Measurements from ENCODE around the gene LRRC58.

Gene LRRC58

GRCh38 chr3:120344349-120344748 lies 4.8 kb downstream of the LRRC58 start:
- Histone ChIP-seq H4K8ac (ENCODE audit: low read length) (no peak overlapping the region), H3K9me3 (ENCODE audit: control insufficient read depth, low read length) (peaks cover 8% of the 10 kb centered on the region), H3K79me1 (replicated peaks; ENCODE audit: low read length, poor library complexity, severe bottlenecking) (peaks cover 20% of the 10 kb centered on the region), H3K27ac (ENCODE audit: low read length, poor library complexity, severe bottlenecking) (no peak overlapping the region), H3K18ac (ENCODE audit: low read depth in 1 of 2, low read length in 2 of 2) (no peak overlapping the region), H2BK5ac (ENCODE audit: low read depth, low read length, poor library complexity, severe bottlenecking) (no peak overlapping the region), H3K9ac (ENCODE audit: low read length) (peak overlapping the region; percentile 7), H3K36me3 (ENCODE audit: control insufficient read depth in 1 of 2, insufficient read depth in 2 of 2, low read depth in 1 of 2, low read length in 2 of 2) (peaks cover 10 to 19% of the 10 kb centered on the region in 2 experiments), H4K91ac (ENCODE audit: low read length) (no peak overlapping the region), H3K27me3 (ENCODE audit: control insufficient read depth in 1 of 2, insufficient read depth in 1 of 2, low read length in 2 of 2) (no peaks in the 10 kb centered on the region), H2BK12ac (ENCODE audit: low read length in 2 of 2) (no peak overlapping the region), H3K4me2 (ENCODE audit: low read length, poor library complexity, severe bottlenecking) (no peak overlapping the region), H2BK120ac (ENCODE audit: low read depth, low read length) (no peak overlapping the region), H3K4me1 (ENCODE audit: control insufficient read depth, insufficient read depth, low read depth, low read length) (peaks cover 9% of the 10 kb centered on the region), H2AK5ac (ENCODE audit: low read length, severe bottlenecking) (no peak overlapping the region), H3K23ac (ENCODE audit: low read length in 2 of 2) (no peak overlapping the region), H3K4me3 (ENCODE audit: insufficient read depth in 1 of 2, low read depth in 1 of 2, low read length in 2 of 2) (no peak overlapping the region), H3K4ac (ENCODE audit: low read depth in 1 of 2, low read length in 2 of 2) (no peak overlapping the region), H2AFZ (ENCODE audit: low read depth, low read length) (no peak overlapping the region), H2BK15ac (ENCODE audit: low read depth, poor library complexity, severe bottlenecking) (no peak overlapping the region), H3K14ac (ENCODE audit: low read length in 2 of 2) (no peak overlapping the region)
- 56% methylated on average over 1 of the region's 1 CpG for WGBS
- DNase-seq: peak; percentile 16

DNA sequence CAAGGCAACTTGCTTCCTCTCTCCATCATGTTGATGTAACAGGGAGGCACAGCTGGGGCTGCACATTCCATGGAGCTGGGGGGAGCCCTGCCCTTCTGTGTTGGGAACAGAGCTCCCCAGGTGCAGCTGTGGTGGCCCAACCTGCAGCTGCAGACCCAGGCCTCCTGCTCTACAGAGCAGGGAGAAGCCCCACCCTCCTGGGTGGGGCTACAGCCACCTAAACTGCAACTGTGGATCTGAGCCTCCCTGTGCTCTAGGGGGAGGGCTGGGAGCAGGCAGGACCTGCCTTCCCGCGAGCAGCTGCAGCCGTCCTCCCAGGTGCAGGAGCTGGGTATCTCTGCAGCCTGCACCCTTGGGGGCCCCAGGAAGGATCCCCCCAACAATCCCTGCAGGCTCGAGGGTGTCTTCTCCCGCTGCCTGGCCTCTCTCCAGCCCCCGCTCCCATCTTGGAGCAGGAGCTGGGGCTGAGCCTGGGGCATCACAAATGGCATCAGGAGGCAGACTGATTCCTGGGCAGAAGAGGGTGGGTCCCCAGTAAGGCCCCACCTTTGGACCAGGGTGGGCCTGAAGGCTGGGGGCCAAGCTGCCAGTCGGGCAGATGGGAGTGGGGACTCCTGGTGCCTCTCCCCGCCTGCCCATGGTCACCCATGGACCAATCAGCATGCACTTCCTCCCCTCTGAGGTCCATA lies 7.4 kb downstream of the LRRC58 start:
- H3K79me1 ChIP-seq (replicated peaks; ENCODE audit: low read length, poor library complexity, severe bottlenecking): peaks cover 23% of the 10 kb centered on the region
- H3K4me2 ChIP-seq (ENCODE audit: low read length, poor library complexity, severe bottlenecking): no peak overlapping the region
- no peak overlapping the region for H4K8ac ChIP-seq (ENCODE audit: low read length)
- H3K9ac ChIP-seq (ENCODE audit: low read length): no peak overlapping the region
- no peak overlapping the region for H2AFZ ChIP-seq (ENCODE audit: low read depth, low read length)
- 83% methylated on average over 7 of the region's 8 CpGs for WGBS
- peaks cover 9% of the 10 kb centered on the region for H3K4me1 ChIP-seq (ENCODE audit: control insufficient read depth, insufficient read depth, low read depth, low read length)
- H2BK5ac ChIP-seq (ENCODE audit: low read depth, low read length, poor library complexity, severe bottlenecking): no peak overlapping the region
- H2BK12ac ChIP-seq (ENCODE audit: low read length in 2 of 2): no peak overlapping the region
- H3K36me3 ChIP-seq (ENCODE audit: control insufficient read depth in 1 of 2, insufficient read depth in 2 of 2, low read depth in 1 of 2, low read length in 2 of 2): peaks cover 10 to 26% of the 10 kb centered on the region in 2 experiments
- no peak overlapping the region for H2BK120ac ChIP-seq (ENCODE audit: low read depth, low read length)
- no peak overlapping the region for H3K18ac ChIP-seq (ENCODE audit: low read depth in 1 of 2, low read length in 2 of 2)
- H3K23ac ChIP-seq (ENCODE audit: low read length in 2 of 2): no peak overlapping the region
- H2BK15ac ChIP-seq (ENCODE audit: low read depth, poor library complexity, severe bottlenecking): no peak overlapping the region
- no peak overlapping the region for H3K4ac ChIP-seq (ENCODE audit: low read depth in 1 of 2, low read length in 2 of 2)
- no peak overlapping the region for H3K27ac ChIP-seq (ENCODE audit: low read length, poor library complexity, severe bottlenecking)
- no peak overlapping the region for H4K91ac ChIP-seq (ENCODE audit: low read length)
- no peak overlapping the region for H3K14ac ChIP-seq (ENCODE audit: low read length in 2 of 2)
- peaks cover 13% of the 10 kb centered on the region for H3K9me3 ChIP-seq (ENCODE audit: control insufficient read depth, low read length)
- no peak for DNase-seq
- no peaks in the 10 kb centered on the region for H3K27me3 ChIP-seq (ENCODE audit: control insufficient read depth in 1 of 2, insufficient read depth in 1 of 2, low read length in 2 of 2)
- H3K4me3 ChIP-seq (ENCODE audit: insufficient read depth in 1 of 2, low read depth in 1 of 2, low read length in 2 of 2): no peak overlapping the region
- H2AK5ac ChIP-seq (ENCODE audit: low read length, severe bottlenecking): no peak overlapping the region

DNA sequence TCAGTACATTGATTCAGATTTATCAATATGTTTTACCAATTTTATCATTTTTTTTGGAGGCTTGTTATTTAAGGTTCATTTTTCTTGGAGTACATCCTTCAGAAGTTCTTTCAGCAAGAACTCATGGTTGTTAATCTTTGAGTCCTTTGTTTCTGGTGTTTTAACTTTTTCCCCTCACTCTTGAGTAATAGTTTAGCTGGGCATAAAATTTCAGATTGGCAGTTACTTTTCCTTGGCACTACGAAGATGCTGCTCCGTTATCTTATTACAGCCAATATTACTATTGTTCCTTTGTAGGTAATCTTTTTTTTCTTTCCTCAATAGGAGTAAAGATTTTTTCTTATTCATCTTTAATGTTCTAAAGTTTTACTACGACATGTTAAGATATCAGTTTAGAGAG lies 9.8 kb downstream of the LRRC58 start:
- H3K18ac ChIP-seq (ENCODE audit: low read depth in 1 of 2, low read length in 2 of 2): no peak overlapping the region
- no CpG with 5 or more reads among the region's 3 CpGs for WGBS

DNA sequence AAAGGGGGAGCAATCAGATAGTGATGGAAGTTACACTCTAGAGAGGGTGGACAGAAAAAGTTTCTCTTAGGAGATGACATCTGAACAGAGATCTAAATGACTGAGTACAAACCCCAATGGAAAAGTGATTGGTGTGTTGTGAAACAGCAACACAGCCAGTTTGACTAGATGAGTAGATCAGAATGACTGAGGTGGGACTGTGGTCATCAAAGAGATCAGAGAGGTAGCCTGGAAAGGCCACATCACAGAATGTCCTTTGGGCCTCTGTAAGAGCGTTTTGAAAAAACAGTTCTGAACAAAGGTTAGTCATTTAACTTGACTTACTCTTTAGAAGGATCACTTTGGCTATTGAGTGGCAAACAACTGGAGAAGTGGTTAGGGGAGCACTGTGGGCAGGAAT lies 10.6 kb downstream of the LRRC58 start:
- Histone ChIP-seq H3K27ac (ENCODE audit: low read length, poor library complexity, severe bottlenecking) (no peak overlapping the region), H3K9ac (ENCODE audit: low read length) (no peak overlapping the region), H3K23ac (ENCODE audit: low read length in 2 of 2) (no peak overlapping the region), H3K14ac (ENCODE audit: low read length in 2 of 2) (no peak overlapping the region), H2BK5ac (ENCODE audit: low read depth, low read length, poor library complexity, severe bottlenecking) (no peak overlapping the region), H2AK5ac (ENCODE audit: low read length, severe bottlenecking) (no peak overlapping the region), H3K79me1 (replicated peaks; ENCODE audit: low read length, poor library complexity, severe bottlenecking) (peaks cover 23% of the 10 kb centered on the region), H2AFZ (ENCODE audit: low read depth, low read length) (no peak overlapping the region), H2BK15ac (ENCODE audit: low read depth, poor library complexity, severe bottlenecking) (no peak overlapping the region), H4K91ac (ENCODE audit: low read length) (no peak overlapping the region), H3K4me3 (ENCODE audit: insufficient read depth in 1 of 2, low read depth in 1 of 2, low read length in 2 of 2) (no peak overlapping the region), H2BK120ac (ENCODE audit: low read depth, low read length) (no peak overlapping the region), H3K4ac (ENCODE audit: low read depth in 1 of 2, low read length in 2 of 2) (no peak overlapping the region), H3K4me2 (ENCODE audit: low read length, poor library complexity, severe bottlenecking) (no peak overlapping the region), H3K9me3 (ENCODE audit: control insufficient read depth, low read length) (peaks cover 13% of the 10 kb centered on the region), H4K8ac (ENCODE audit: low read length) (no peak overlapping the region), H3K27me3 (ENCODE audit: control insufficient read depth in 1 of 2, insufficient read depth in 1 of 2, low read length in 2 of 2) (no peaks in the 10 kb centered on the region), H2BK12ac (ENCODE audit: low read length in 2 of 2) (no peak overlapping the region), H3K18ac (ENCODE audit: low read depth in 1 of 2, low read length in 2 of 2) (no peak overlapping the region), H3K4me1 (ENCODE audit: control insufficient read depth, insufficient read depth, low read depth, low read length) (peaks cover 7% of the 10 kb centered on the region), H3K36me3 (ENCODE audit: control insufficient read depth in 1 of 2, insufficient read depth in 2 of 2, low read depth in 1 of 2, low read length in 2 of 2) (peaks cover 10 to 32% of the 10 kb centered on the region in 2 experiments)
- DNase-seq: no peak
- 94% methylated on average over 1 of the region's 1 CpG for WGBS

More for the DNA sequence above, 9.8 kb downstream of the LRRC58 start:
- Histone ChIP-seq H3K27ac (ENCODE audit: low read length, poor library complexity, severe bottlenecking) (no peak overlapping the region), H3K4me3 (ENCODE audit: insufficient read depth in 1 of 2, low read depth in 1 of 2, low read length in 2 of 2) (no peak overlapping the region), H2BK120ac (ENCODE audit: low read depth, low read length) (no peak overlapping the region), H2AFZ (ENCODE audit: low read depth, low read length) (no peak overlapping the region), H3K9me3 (ENCODE audit: control insufficient read depth, low read length) (peaks cover 13% of the 10 kb centered on the region), H3K4ac (ENCODE audit: low read depth in 1 of 2, low read length in 2 of 2) (no peak overlapping the region), H2BK12ac (ENCODE audit: low read length in 2 of 2) (no peak overlapping the region), H2BK5ac (ENCODE audit: low read depth, low read length, poor library complexity, severe bottlenecking) (no peak overlapping the region), H2AK5ac (ENCODE audit: low read length, severe bottlenecking) (no peak overlapping the region), H3K9ac (ENCODE audit: low read length) (no peak overlapping the region), H3K23ac (ENCODE audit: low read length in 2 of 2) (no peak overlapping the region), H3K4me2 (ENCODE audit: low read length, poor library complexity, severe bottlenecking) (no peak overlapping the region), H2BK15ac (ENCODE audit: low read depth, poor library complexity, severe bottlenecking) (no peak overlapping the region), H4K91ac (ENCODE audit: low read length) (no peak overlapping the region), H3K36me3 (ENCODE audit: control insufficient read depth in 1 of 2, insufficient read depth in 2 of 2, low read depth in 1 of 2, low read length in 2 of 2) (peaks cover 10 to 26% of the 10 kb centered on the region in 2 experiments), H3K27me3 (ENCODE audit: control insufficient read depth in 1 of 2, insufficient read depth in 1 of 2, low read length in 2 of 2) (no peaks in the 10 kb centered on the region), H4K8ac (ENCODE audit: low read length) (no peak overlapping the region), H3K14ac (ENCODE audit: low read length in 2 of 2) (no peak overlapping the region), H3K4me1 (ENCODE audit: control insufficient read depth, insufficient read depth, low read depth, low read length) (peaks cover 7% of the 10 kb centered on the region), H3K79me1 (replicated peaks; ENCODE audit: low read length, poor library complexity, severe bottlenecking) (peaks cover 23% of the 10 kb centered on the region)
- DNase-seq: no peak

Data from mesenchymal stem cell (in vitro differentiated cells and primary cell).